Measurements from ENCODE around the gene SPHKAP.

DNA sequence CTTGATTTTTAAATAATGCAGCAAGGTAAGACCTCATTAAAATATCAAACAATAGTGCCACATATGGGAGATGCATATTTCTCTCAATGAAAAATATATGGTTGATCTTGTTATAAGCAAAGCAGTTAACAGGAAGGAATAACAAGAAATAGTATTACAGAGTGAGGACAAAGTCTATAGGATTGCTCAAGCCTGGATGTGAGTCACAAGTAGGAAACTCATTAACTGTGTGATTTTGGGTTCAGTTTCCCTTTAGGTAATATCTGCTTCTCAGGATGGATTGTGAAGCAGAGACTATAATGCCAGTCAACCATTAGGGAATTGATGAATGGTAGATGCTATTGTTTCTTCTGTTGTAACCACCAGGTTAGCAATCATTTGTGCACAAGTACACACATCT lies 42.9 kb upstream of the SPHKAP start:
- TF ChIP-seq ARNT (IDR thresholded peaks at IDR 0.05) (no peak), FOXK2 (IDR thresholded peaks at IDR 0.05) (no peak), SP1 (IDR thresholded peaks at IDR 0.05) (no peak), TARDBP (IDR thresholded peaks at IDR 0.05) (no peak), PKNOX1 (IDR thresholded peaks at IDR 0.05) (no peak), ELF4 (IDR thresholded peaks at IDR 0.05) (no peak), BHLHE40 (IDR thresholded peaks at IDR 0.05; ENCODE audit: borderline replicate concordance) (no peak)
